Measurements from ENCODE around the gene FOXN3. TPM values are rescaled to one million over a fixed set of nuclear protein-coding genes. Genes with fewer than 3 reads are reported as not detected.

Gene FOXN3
- total RNA-seq, 1 donor from 2014 or later, result 106 TPM

DNA sequence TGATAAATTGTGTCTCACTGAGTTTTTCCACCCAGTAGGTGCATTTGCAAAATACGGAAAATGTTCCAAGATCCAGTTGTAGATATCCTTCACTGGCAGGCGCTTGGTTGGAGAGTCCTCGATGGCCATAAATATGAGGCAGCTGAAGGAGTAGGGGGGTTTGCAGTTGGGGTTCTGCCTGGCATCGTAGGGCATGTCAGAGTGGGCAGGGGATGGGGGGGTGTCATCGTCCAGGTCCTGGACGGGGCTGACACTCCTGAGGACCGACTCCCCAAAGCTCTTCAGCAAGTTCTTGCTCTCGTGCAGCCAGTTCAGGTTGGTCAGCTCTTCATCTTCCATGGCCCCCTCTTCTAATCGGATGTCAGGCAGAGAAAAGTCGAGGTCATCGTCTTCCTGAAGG lies 5.1 kb downstream of the FOXN3 start:
- ChIA-PET CTCF (no interaction called here), POLR2A (no interaction called here)
- Mint-ChIP-seq H3K9me3 (no peaks in the 10 kb centered on the region), H3K27ac (no peak overlapping the region), H3K36me3 (ENCODE audit: low read depth) (peaks cover 49% of the 10 kb centered on the region), H3K4me1 (peaks cover 74% of the 10 kb centered on the region), H3K27me3 (no peaks in the 10 kb centered on the region), H3K4me3 (no peak overlapping the region)
- ATAC-seq (ENCODE audit: low read depth) (no peak), DNase-seq (no peak)
- TF ChIP-seq, protein P1, sequence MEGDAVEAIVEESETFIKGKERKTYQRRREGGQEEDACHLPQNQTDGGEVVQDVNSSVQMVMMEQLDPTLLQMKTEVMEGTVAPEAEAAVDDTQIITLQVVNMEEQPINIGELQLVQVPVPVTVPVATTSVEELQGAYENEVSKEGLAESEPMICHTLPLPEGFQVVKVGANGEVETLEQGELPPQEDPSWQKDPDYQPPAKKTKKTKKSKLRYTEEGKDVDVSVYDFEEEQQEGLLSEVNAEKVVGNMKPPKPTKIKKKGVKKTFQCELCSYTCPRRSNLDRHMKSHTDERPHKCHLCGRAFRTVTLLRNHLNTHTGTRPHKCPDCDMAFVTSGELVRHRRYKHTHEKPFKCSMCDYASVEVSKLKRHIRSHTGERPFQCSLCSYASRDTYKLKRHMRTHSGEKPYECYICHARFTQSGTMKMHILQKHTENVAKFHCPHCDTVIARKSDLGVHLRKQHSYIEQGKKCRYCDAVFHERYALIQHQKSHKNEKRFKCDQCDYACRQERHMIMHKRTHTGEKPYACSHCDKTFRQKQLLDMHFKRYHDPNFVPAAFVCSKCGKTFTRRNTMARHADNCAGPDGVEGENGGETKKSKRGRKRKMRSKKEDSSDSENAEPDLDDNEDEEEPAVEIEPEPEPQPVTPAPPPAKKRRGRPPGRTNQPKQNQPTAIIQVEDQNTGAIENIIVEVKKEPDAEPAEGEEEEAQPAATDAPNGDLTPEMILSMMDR (IDR thresholded peaks at IDR 0.05), result no peak
- intact Hi-C loops (cut with micrococcal nuclease), result no loop called here

- no peaks in the 10 kb centered on the region for H3K27me3 Mint-ChIP-seq
- ATAC-seq (ENCODE audit: low read depth) (no peak), DNase-seq (no peak)
- no peaks in the 10 kb centered on the region for H3K9me3 Mint-ChIP-seq
- intact Hi-C loops (cut with micrococcal nuclease), result no loop called here
- TF ChIP-seq, protein P1 (IDR thresholded peaks at IDR 0.05), result no peak
- H3K4me1 Mint-ChIP-seq, result peaks cover 72% of the 10 kb centered on the region
- peak overlapping the region; percentile 33 for H3K4me3 Mint-ChIP-seq
- POLR2A ChIA-PET, result interaction anchor here (0.5 kb wide), 1 partner anchor 209 kb away, joined by 3 read pairs; no protein-coding TSS in a partner anchor
- CTCF ChIA-PET, result interaction anchor here (0.7 kb wide), 1 partner anchor 74 kb away, joined by 6 read pairs; no protein-coding TSS in a partner anchor
- peaks cover 49% of the 10 kb centered on the region for H3K36me3 Mint-ChIP-seq (ENCODE audit: low read depth)
- no peak overlapping the region for H3K27ac Mint-ChIP-seq
Observed at GRCh38 chr14:89409961-89410360, 7.1 kb downstream of the FOXN3 start.

GRCh38 chr14:89408907-89409700 lies 7.9 kb downstream of the FOXN3 start:
- DNase-seq (no peak), ATAC-seq (ENCODE audit: low read depth) (no peak)
- Mint-ChIP-seq H3K27ac (no peak overlapping the region), H3K36me3 (ENCODE audit: low read depth) (peaks cover 53% of the 10 kb centered on the region), H3K4me3 (no peak overlapping the region), H3K4me1 (peaks cover 69% of the 10 kb centered on the region), H3K9me3 (no peaks in the 10 kb centered on the region), H3K27me3 (no peaks in the 10 kb centered on the region)
- ChIA-PET POLR2A (interaction anchor here (0.5 to 0.6 kb wide), 2 partner anchors 27 to 307 kb away, joined by 3 to 4 read pairs; no protein-coding TSS in a partner anchor), CTCF (interaction anchor here (0.7 to 1.1 kb wide), 2 partner anchors 73 to 358 kb away, joined by 3 to 6 read pairs; no protein-coding TSS in a partner anchor)
- TF ChIP-seq, protein P1 (IDR thresholded peaks at IDR 0.05), result no peak
- intact Hi-C loops (cut with micrococcal nuclease), result no loop called here

GRCh38 chr14:89407856-89408255 lies 9.2 kb downstream of the FOXN3 start:
- no peaks in the 10 kb centered on the region for H3K9me3 Mint-ChIP-seq
- DNase-seq (no peak), ATAC-seq (ENCODE audit: low read depth) (no peak)
- TF ChIP-seq, protein P1 (IDR thresholded peaks at IDR 0.05), result no peak
- no peaks in the 10 kb centered on the region for H3K27me3 Mint-ChIP-seq
- no peak overlapping the region for H3K27ac Mint-ChIP-seq
- ChIA-PET CTCF (interaction anchor here (1.1 to 1.2 kb wide), 2 partner anchors 70 to 360 kb away, joined by 3 read pairs; no protein-coding TSS in a partner anchor), POLR2A (interaction anchor here (0.7 kb wide), 1 partner anchor 23 kb away, joined by 3 read pairs; no protein-coding TSS in a partner anchor)
- peaks cover 69% of the 10 kb centered on the region for H3K4me1 Mint-ChIP-seq
- no peak overlapping the region for H3K4me3 Mint-ChIP-seq
- H3K36me3 Mint-ChIP-seq (ENCODE audit: low read depth), result peaks cover 55% of the 10 kb centered on the region
- intact Hi-C loops (cut with micrococcal nuclease), result no loop called here

GRCh38 chr14:89406941-89407340 lies 10.1 kb downstream of the FOXN3 start:
- CTCF ChIA-PET, result interaction anchor here (0.6 to 1.6 kb wide), 2 partner anchors 9 to 74 kb away, joined by 4 to 5 read pairs; no protein-coding TSS in a partner anchor
- H3K4me1 Mint-ChIP-seq, result peaks cover 72% of the 10 kb centered on the region
- POLR2A ChIA-PET, result interaction anchor here (0.7 kb wide), 1 partner anchor 31 kb away, joined by 3 read pairs; no protein-coding TSS in a partner anchor
- H3K4me3 Mint-ChIP-seq, result no peak overlapping the region
- intact Hi-C loops (cut with micrococcal nuclease), result no loop called here
- ATAC-seq (ENCODE audit: low read depth) (no peak), DNase-seq (no peak)
- H3K27ac Mint-ChIP-seq, result no peak overlapping the region
- no peaks in the 10 kb centered on the region for H3K27me3 Mint-ChIP-seq
- TF ChIP-seq, protein P1 (IDR thresholded peaks at IDR 0.05), result no peak
- H3K36me3 Mint-ChIP-seq (ENCODE audit: low read depth), result peaks cover 49% of the 10 kb centered on the region
- no peaks in the 10 kb centered on the region for H3K9me3 Mint-ChIP-seq

Data from activated B cell treated with CpG ODN at 0.5 μM for 24 hours (primary cell).